Panc1 (cell line): ENCODE data around the gene C1orf232.

Experiments
- CTCF ChIP-seq: fragments of 450-650 bp; IDR thresholded peaks from 2 replicates; pipeline ENCODE4 v1.5.1; 2017; ENCODE audit warnings: mild to moderate bottlenecking
- POLR2AphosphoS5 ChIP-seq: IDR thresholded peaks from 2 replicates; pipeline ENCODE4 v1.6.1; 2012; ENCODE audit warnings: mild to moderate bottlenecking, low read depth, low read length, moderate library complexity
- REST ChIP-seq, 2 experiments: IDR thresholded peaks; 2 replicates each; pipeline ENCODE4 v1.6.1; 2011 to 2012; ENCODE audit warnings: low read depth in 2 of 2, control low read depth in 1 of 2, low read length in 1 of 2, mild to moderate bottlenecking in 1 of 2, moderate library complexity in 1 of 2; ENCODE audit not compliant: insufficient read depth in 1 of 2

- TF ChIP-seq CTCF (no peak), REST (IDR thresholded peaks at IDR 0.05; ENCODE audit: insufficient read depth in 1 of 2, low read depth in 2 of 2, low read length in 1 of 2) (no peak), POLR2AphosphoS5 (no peak)
Measured at GRCh38 chr1:26145960-26146294, 22.8 kb downstream of the C1orf232 start.
